CD14-positive monocyte (primary cell): Measurements from ENCODE around the gene SHROOM3. TPM values are rescaled to one million over a fixed set of nuclear protein-coding genes. Genes with fewer than 3 reads are reported as not detected.

Experiments
- DNase-seq, 3 donors: peaks; one replicate each; pipeline ENCODE4 v3.0.0-alpha.2; 2011 to 2022
- H2AFZ ChIP-seq: 2 replicates; pipeline ENCODE4 v1.6.0; 2012; ENCODE audit warnings: mild to moderate bottlenecking, low read depth, low read length, inconsistent platforms; ENCODE audit not compliant: insufficient read depth, poor library complexity, severe bottlenecking
- H3K27ac ChIP-seq, 2 donors: 1 replicate in 1 of 2; 2 replicates in 1 of 2; pipeline ENCODE4 v1.5.1; 2012 to 2013; ENCODE audit warnings: low read length in 2 of 2, control low read depth in 1 of 2, inconsistent platforms in 1 of 2, low read depth in 1 of 2, mild to moderate bottlenecking in 1 of 2
- H3K27me3 ChIP-seq, 2 donors: one replicate each; pipeline versions ENCODE4 v1.6.0 to v1.6.1; 2011 to 2013; ENCODE audit warnings: low read length in 2 of 2; ENCODE audit not compliant: control insufficient read depth in 2 of 2, insufficient read depth in 2 of 2
- H3K36me3 ChIP-seq, 2 donors: replicated peaks in 1 of 2; 1 replicate in 1 of 2; 2 replicates in 1 of 2; pipeline versions ENCODE4 v1.5.1 to v1.6.1; 2012 to 2013; ENCODE audit warnings: low read length in 2 of 2, control low read depth in 1 of 2, inconsistent platforms in 1 of 2, mild to moderate bottlenecking in 1 of 2; ENCODE audit not compliant: insufficient read depth in 2 of 2, control insufficient read depth in 1 of 2
- H3K4me1 ChIP-seq, 2 donors: 1 replicate in 1 of 2; 2 replicates in 1 of 2; pipeline versions ENCODE4 v1.5.1 to v1.6.1; 2012 to 2013; ENCODE audit warnings: low read length in 2 of 2, control low read depth in 1 of 2, inconsistent platforms in 1 of 2, mild to moderate bottlenecking in 1 of 2, moderate library complexity in 1 of 2; ENCODE audit not compliant: insufficient read depth in 2 of 2, control insufficient read depth in 1 of 2
- H3K4me2 ChIP-seq: replicated peaks from 2 replicates; pipeline ENCODE3; 2012; ENCODE audit warnings: low read length, moderate library complexity, mild to moderate bottlenecking; ENCODE audit not compliant: poor library complexity, severe bottlenecking; ENCODE audit errors: extremely low read depth
- H3K4me3 ChIP-seq, 3 experiments: fragments of 200-600 bp in 1 of 3; sonication (generic) in 1 of 3; replicated peaks in 1 of 3; 1 replicate in 2 of 3; 2 replicates in 1 of 3; pipeline ENCODE4 v1.5.1; 2011 to 2013; ENCODE audit warnings: low read length in 3 of 3, mild to moderate bottlenecking in 3 of 3, control low read depth in 2 of 3, low read depth in 2 of 3, inconsistent platforms in 1 of 3, moderate library complexity in 1 of 3
- H3K79me2 ChIP-seq: 2 replicates; pipeline ENCODE4 v1.6.0; 2012; ENCODE audit warnings: mild to moderate bottlenecking, control low read depth, inconsistent platforms, low read length, moderate library complexity; ENCODE audit not compliant: insufficient read depth
- H3K9ac ChIP-seq: 2 replicates; pipeline ENCODE4 v1.6.0; 2017; ENCODE audit warnings: low read length, mild to moderate bottlenecking; ENCODE audit not compliant: insufficient read depth, poor library complexity, severe bottlenecking
- H3K9me3 ChIP-seq, 2 donors: replicated peaks in 1 of 2; 1 replicate in 1 of 2; 2 replicates in 1 of 2; pipeline versions ENCODE4 v1.5.1 to v1.6.1; 2012 to 2013; ENCODE audit warnings: low read length in 2 of 2, control low read depth in 1 of 2; ENCODE audit not compliant: control insufficient read depth in 1 of 2, insufficient read depth in 1 of 2
- H4K20me1 ChIP-seq: 2 replicates; pipeline ENCODE4 v1.6.0; 2012; ENCODE audit warnings: mild to moderate bottlenecking, low read length, control low read depth, moderate library complexity; ENCODE audit not compliant: insufficient read depth
- H3K27ac Mint-ChIP-seq, 7 donors: one replicate each; pipeline ENCODE4 v1.8.0; 2020; ENCODE audit warnings: mild to moderate bottlenecking in 7 of 7, mixed read lengths in 7 of 7, moderate library complexity in 6 of 7, inconsistent platforms in 2 of 7
- H3K27me3 Mint-ChIP-seq, 3 donors: one replicate each; pipeline ENCODE4 v1.8.0; 2021 to 2022; ENCODE audit warnings: low read depth in 3 of 3, mild to moderate bottlenecking in 3 of 3, mixed read lengths in 3 of 3, moderate library complexity in 3 of 3, inconsistent platforms in 1 of 3
- H3K36me3 Mint-ChIP-seq, 2 donors: one replicate each; pipeline ENCODE4 v1.8.0; 2020; ENCODE audit warnings: mixed read lengths in 2 of 2, inconsistent platforms in 1 of 2, mild to moderate bottlenecking in 1 of 2
- H3K4me1 Mint-ChIP-seq: one replicate; pipeline ENCODE4 v1.8.0; 2020; ENCODE audit warnings: mild to moderate bottlenecking, mixed read lengths
- H3K4me3 Mint-ChIP-seq, 2 donors: one replicate each; pipeline ENCODE4 v1.8.0; 2020; ENCODE audit warnings: mild to moderate bottlenecking in 2 of 2, mixed read lengths in 2 of 2, moderate library complexity in 1 of 2
- H3K9me3 Mint-ChIP-seq, 7 donors: one replicate each; pipeline ENCODE4 v1.8.0; 2020 to 2022; ENCODE audit warnings: mixed read lengths in 7 of 7, mild to moderate bottlenecking in 6 of 7, moderate library complexity in 6 of 7, inconsistent platforms in 2 of 7
- WGBS: methylation state at CpG from one replicate; pipeline ENCODE4 v1.1.5; 2013; ENCODE audit warnings: missing lambda C conversion rate; ENCODE audit not compliant: insufficient coverage; 5-methylcytosine and 5-hydroxymethylcytosine counted together
- intact Hi-C, 2 donors: fragments of 100-400 bp; cut with micrococcal nuclease; formaldehyde crosslinking; loops; one replicate each; pipeline versions ENCODE4 v1.15.0 to v1.15.1; 2023
- polyA plus RNA-seq, 3 donors: library from polyadenylated mRNA; depleted of rRNA in 1 of 3; unstranded in 2 of 3; stranded (reverse) in 1 of 3; fragments of 300-500 nt in 2 of 3; fragments of >200 nt in 1 of 3; fragmentation: Illumina TruSeq in 2 of 3; gene quantifications; 1 replicate in 2 of 3; 2 replicates in 1 of 3; pipeline ENCODE4 v1.2.3, GENCODE V29; 2012 to 2021
- TF ChIP-seq, protein P1 (sequence below): fragments of 200-600 bp; IDR thresholded peaks from one replicate; pipeline ENCODE4 v1.8.0; 2022; ENCODE audit warnings: antibody characterized with exemption, mild to moderate bottlenecking

SHROOM3 gene
- polyA plus RNA-seq, 3 donors = not detected

DNA sequence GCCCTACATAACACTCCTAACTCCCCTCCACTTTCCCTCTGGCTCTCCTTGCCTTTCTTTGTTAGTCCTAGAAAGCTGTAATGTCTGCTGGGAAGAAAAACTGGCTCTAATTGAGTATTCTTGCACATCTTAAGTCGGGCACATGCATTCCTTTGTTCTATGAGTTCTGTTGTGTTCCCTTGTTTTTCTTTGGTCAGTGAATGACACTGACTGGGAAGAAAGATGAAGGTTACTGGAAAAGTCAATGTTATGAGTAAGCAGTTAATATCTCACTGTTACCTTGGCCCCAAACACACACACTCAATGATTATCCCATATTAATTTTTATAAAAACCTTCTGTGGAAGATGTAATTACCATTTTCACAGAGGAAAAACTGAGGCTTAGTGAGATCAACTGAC lies 247.0 kb downstream of the SHROOM3 start:
- Mint-ChIP-seq H3K9me3 (peaks cover 0 to 4% (median 0%) of the 10 kb centered on the region in 7 donors), H3K4me1 (no peaks in the 10 kb centered on the region), H3K27ac (no peak overlapping the region), H3K27me3 (peaks cover 12 to 24% (median 14%) of the 10 kb centered on the region in 3 donors), H3K36me3 (no peaks in the 10 kb centered on the region), H3K4me3 (no peak overlapping the region)
- 100% methylated on average over 1 of the region's 1 CpG for WGBS
- intact Hi-C loops = no loop called here
- Histone ChIP-seq H3K79me2 (no peaks in the 10 kb centered on the region), H3K27me3 (peaks cover 14 to 16% of the 10 kb centered on the region in 2 donors), H3K4me3 (no peak overlapping the region), H3K4me1 (no peaks in the 10 kb centered on the region), H3K4me2 (no peak overlapping the region), H3K27ac (no peak overlapping the region), H3K9ac (no peak overlapping the region), H2AFZ (no peak overlapping the region), H4K20me1 (no peaks in the 10 kb centered on the region), H3K36me3 (no peaks in the 10 kb centered on the region), H3K9me3 (no peaks in the 10 kb centered on the region)
- TF ChIP-seq, protein P1, sequence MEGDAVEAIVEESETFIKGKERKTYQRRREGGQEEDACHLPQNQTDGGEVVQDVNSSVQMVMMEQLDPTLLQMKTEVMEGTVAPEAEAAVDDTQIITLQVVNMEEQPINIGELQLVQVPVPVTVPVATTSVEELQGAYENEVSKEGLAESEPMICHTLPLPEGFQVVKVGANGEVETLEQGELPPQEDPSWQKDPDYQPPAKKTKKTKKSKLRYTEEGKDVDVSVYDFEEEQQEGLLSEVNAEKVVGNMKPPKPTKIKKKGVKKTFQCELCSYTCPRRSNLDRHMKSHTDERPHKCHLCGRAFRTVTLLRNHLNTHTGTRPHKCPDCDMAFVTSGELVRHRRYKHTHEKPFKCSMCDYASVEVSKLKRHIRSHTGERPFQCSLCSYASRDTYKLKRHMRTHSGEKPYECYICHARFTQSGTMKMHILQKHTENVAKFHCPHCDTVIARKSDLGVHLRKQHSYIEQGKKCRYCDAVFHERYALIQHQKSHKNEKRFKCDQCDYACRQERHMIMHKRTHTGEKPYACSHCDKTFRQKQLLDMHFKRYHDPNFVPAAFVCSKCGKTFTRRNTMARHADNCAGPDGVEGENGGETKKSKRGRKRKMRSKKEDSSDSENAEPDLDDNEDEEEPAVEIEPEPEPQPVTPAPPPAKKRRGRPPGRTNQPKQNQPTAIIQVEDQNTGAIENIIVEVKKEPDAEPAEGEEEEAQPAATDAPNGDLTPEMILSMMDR = no peak
- no peak for DNase-seq

DNA sequence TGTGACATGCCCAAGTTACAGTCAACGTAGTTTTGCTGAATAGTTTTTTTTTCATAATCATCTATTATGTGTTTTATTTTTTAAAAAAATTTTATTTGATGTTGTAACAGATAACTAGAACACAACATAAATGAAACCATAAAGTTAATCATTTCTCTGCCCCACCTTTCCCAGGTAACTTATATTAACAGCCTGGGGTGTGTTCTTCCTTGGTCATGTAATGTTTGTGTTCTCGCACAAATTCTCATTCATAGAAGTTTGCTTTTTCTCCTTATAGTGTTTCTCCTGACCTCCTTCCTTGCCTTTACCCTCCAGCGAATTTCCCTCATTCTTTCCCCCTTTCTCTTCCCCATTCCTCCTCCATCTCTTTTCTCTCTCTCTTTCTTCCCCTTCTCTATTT lies 248.1 kb downstream of the SHROOM3 start:
- Histone ChIP-seq H3K4me1 (no peaks in the 10 kb centered on the region), H3K79me2 (no peaks in the 10 kb centered on the region), H2AFZ (no peak overlapping the region), H3K4me2 (no peak overlapping the region), H3K36me3 (no peaks in the 10 kb centered on the region), H3K4me3 (no peak overlapping the region), H3K9ac (no peak overlapping the region), H3K9me3 (peaks cover 0 to 8% of the 10 kb centered on the region in 2 donors), H3K27me3 (peaks cover 25 to 27% of the 10 kb centered on the region in 2 donors), H4K20me1 (no peaks in the 10 kb centered on the region), H3K27ac (no peak overlapping the region)
- H3K4me3 Mint-ChIP-seq = peak overlapping the region in 1 of 2 donors; percentile 27
- intact Hi-C loops = no loop called here
- WGBS = 79% methylated on average over 2 of the region's 3 CpGs
- H3K36me3 Mint-ChIP-seq = no peaks in the 10 kb centered on the region
- no peaks in the 10 kb centered on the region for H3K4me1 Mint-ChIP-seq
- peaks cover 0 to 5% (median 0%) of the 10 kb centered on the region in 7 donors for H3K9me3 Mint-ChIP-seq
- H3K27me3 Mint-ChIP-seq = peaks cover 21 to 33% (median 24%) of the 10 kb centered on the region in 3 donors
- no peak for DNase-seq
- TF ChIP-seq, protein P1 = no peak
- H3K27ac Mint-ChIP-seq = no peak overlapping the region
